Testis (tissue), 2 donors: ENCODE data around the gene TLK1.

Experiments
- POLR2A ChIP-seq: fragments of 450-650 bp; IDR thresholded peaks from one replicate; pipeline ENCODE4 v1.6.1; 2017; ENCODE audit warnings: antibody characterized with exemption, mild to moderate bottlenecking, moderate library complexity
- TF ChIP-seq, protein P1 (sequence below), 3 experiments: fragments of 450-650 bp in 2 of 3; fragments of 200-600 bp in 1 of 3; sonication (generic) in 1 of 3; IDR thresholded peaks; one replicate each; pipeline ENCODE4 v1.5.1; 2016 to 2019; ENCODE audit warnings: antibody characterized with exemption in 3 of 3, mild to moderate bottlenecking in 2 of 3, moderate library complexity in 1 of 3

DNA sequence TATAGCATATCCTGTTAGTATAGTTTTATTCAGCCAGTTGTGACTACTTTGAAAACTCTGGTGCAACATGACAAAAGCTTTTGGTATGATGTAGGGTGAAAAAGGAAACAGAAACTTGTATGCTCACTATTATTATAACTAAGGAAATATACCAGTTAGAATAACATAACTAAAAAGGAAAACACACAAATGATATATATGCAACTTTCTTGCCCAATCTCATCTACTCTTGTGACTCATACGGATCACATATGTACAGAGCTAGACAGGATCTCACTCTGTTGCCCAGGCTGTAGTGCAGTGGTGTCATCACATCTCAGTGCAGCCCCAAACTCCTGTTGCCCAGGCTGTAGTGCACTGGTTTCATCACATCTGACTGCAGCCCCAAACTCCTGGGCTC, 12.4 kb upstream of the TLK1 start:
- TF ChIP-seq, protein P1, sequence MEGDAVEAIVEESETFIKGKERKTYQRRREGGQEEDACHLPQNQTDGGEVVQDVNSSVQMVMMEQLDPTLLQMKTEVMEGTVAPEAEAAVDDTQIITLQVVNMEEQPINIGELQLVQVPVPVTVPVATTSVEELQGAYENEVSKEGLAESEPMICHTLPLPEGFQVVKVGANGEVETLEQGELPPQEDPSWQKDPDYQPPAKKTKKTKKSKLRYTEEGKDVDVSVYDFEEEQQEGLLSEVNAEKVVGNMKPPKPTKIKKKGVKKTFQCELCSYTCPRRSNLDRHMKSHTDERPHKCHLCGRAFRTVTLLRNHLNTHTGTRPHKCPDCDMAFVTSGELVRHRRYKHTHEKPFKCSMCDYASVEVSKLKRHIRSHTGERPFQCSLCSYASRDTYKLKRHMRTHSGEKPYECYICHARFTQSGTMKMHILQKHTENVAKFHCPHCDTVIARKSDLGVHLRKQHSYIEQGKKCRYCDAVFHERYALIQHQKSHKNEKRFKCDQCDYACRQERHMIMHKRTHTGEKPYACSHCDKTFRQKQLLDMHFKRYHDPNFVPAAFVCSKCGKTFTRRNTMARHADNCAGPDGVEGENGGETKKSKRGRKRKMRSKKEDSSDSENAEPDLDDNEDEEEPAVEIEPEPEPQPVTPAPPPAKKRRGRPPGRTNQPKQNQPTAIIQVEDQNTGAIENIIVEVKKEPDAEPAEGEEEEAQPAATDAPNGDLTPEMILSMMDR (IDR thresholded peaks at IDR 0.05): no peak
- TF ChIP-seq POLR2A: no peak
